ENCODE data around the gene MALRD1.

DNA sequence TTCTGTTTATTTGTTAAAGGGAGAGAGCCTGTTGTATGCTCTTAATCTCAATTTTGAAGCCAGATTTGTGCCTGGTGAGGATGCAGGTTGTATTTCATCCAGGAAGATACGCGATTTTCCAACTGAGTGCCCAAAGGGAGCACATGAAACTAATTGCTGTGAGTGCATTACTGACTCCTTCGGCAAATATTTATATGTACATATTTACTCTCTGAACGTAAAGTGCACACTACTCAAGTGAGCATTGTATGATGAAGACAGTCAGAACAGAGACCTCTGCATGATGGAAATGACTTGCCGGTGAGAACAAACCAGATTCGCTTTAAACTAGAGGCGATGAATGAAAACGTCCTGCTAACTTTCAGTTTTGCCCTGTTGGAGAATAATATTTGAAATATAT lies 130.1 kb downstream of the MALRD1 start:
- TF ChIP-seq, protein P1, sequence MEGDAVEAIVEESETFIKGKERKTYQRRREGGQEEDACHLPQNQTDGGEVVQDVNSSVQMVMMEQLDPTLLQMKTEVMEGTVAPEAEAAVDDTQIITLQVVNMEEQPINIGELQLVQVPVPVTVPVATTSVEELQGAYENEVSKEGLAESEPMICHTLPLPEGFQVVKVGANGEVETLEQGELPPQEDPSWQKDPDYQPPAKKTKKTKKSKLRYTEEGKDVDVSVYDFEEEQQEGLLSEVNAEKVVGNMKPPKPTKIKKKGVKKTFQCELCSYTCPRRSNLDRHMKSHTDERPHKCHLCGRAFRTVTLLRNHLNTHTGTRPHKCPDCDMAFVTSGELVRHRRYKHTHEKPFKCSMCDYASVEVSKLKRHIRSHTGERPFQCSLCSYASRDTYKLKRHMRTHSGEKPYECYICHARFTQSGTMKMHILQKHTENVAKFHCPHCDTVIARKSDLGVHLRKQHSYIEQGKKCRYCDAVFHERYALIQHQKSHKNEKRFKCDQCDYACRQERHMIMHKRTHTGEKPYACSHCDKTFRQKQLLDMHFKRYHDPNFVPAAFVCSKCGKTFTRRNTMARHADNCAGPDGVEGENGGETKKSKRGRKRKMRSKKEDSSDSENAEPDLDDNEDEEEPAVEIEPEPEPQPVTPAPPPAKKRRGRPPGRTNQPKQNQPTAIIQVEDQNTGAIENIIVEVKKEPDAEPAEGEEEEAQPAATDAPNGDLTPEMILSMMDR (IDR thresholded peaks at IDR 0.05): no peak
- TF ChIP-seq POLR2A (IDR thresholded peaks at IDR 0.05): no peak

All from right lobe of liver (tissue), 4 donors.